NCI-H446 (cell line): ENCODE measurements around the gene FITM1.
A peak's percentile ranks its signal among the peaks of the same experiment; 100 is the strongest.

ENCODE experiments used
- DNase-seq, 2 experiments: peaks; one replicate each; lab custom pipeline; 2025; lab: John Stamatoyannopoulos, UW

Gene FITM1, protein sequence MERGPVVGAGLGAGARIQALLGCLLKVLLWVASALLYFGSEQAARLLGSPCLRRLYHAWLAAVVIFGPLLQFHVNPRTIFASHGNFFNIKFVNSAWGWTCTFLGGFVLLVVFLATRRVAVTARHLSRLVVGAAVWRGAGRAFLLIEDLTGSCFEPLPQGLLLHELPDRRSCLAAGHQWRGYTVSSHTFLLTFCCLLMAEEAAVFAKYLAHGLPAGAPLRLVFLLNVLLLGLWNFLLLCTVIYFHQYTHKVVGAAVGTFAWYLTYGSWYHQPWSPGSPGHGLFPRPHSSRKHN

DNA sequence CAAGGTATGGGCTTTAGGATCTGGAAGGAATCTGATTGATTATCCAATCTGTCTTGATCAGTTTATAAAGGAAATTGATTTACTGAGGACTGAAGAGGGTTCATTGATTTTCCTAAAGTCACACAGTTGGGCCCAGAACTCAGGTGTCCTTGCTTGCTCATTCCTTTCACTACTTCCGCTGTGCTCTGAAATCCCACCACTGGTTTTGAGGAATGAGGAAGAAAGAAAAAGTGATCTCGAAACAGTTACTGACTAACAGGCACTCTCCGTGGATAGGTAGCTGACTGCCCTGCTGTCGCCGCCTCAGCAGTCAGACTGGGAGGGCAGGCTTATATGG lies at the start of gene FITM1:
TSS of gene FITM1 (plus strand) at position 280 of the 337 bp plus-strand sequence. CDS start 905 bp downstream, outside the sequence.
- DNase-seq = no peak

DNA sequence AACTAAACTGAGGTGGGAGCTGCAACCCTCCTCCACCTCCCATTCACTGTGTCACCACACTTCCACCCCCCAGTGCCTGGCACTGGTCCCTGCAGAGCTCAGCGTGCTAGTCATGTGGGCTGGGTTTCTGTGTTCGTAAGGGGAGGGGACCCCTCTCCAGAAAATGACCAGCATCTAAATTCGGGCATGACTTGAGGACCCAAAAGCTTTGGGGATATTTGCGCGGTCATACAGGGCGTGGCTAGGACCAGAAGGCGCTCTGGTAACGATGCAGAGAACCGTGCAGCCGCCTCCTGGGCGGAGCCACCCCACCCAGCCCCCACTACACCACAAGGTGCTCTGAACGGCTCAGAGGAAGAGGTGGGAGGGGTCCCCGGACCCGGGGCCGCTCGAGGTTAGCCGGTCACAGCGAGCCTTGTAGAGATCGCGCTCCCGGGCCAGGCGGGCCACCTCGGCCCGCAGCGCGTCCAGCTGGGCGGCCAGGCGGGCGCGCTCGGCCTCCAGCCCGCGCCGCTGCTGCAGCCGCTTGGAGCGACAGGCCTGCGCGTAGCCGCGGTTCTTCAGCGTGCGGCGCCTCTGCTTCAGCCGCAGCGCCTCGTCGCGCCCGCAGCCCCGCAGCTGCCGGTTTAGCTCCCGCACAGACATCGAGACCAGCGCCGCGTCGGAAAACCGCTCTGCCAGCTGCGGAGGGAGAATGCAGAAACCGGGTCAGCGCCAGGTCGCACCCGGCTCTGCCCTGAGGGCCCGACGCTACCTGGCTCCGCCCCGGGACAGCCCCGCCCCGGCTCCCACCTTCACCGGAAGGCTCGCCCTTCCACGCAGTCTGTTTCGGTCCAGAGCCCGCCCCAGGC lies 49.3 kb upstream of the FITM1 start:
- DNase-seq = peak in 1 of 2 experiments; percentile 40

DNA sequence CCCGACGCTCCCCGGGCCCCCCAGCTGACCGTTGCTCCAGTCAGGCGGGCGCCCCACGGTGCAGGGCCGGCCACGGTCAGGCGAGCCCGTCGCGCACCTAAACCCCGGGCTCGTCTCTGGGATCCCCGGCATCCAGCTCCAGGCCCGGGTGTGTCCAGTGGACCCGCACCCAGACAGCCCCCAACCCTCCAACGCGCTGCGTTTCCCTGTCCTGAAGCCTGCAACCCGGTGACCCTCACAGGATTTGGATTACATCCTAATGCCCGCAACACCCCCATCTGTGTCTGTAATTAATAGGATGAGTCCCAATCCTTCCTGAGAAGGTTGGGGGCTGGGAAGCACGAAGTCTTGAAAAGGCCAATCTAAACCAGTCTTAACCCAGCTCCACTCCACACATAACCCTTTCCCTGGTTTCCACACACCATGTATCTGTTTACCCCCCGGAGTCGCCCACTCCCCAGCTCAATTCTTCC lies 48.7 kb upstream of the FITM1 start:
- DNase-seq = no peak

DNA sequence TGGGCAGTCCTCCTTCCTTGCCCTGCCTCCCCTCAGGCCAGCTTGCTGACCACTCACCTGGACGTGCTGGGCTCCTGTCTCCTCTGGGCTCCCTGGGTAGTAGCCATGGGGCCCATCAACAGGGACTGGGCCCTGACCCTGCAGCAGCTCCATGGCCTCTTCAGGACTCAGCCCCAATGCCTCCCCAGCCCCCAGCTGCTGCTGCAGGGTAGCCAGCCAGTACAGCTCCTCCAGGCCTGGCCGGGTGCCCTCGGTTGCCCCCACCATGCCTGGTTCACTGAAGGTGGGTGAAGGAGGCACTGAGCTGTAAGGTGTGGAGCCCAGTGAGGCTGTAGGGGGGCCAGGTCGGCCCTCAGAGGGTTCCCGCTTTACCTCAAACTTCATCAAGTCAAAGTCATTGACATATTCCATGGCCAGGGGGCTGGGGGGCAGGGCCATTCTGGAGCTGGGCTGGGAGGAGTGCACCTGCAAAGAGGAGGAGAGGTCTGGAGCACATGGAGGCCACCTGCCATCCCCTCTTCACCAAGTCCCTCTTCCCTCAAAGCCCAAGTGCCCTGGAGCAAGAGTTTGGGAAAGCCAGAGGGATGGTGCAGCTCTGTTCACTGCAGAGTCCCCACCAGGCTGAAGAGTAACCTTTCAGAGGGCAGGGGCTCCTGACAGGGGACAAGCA lies 47.9 kb upstream of the FITM1 start:
- DNase-seq = no peak

DNA sequence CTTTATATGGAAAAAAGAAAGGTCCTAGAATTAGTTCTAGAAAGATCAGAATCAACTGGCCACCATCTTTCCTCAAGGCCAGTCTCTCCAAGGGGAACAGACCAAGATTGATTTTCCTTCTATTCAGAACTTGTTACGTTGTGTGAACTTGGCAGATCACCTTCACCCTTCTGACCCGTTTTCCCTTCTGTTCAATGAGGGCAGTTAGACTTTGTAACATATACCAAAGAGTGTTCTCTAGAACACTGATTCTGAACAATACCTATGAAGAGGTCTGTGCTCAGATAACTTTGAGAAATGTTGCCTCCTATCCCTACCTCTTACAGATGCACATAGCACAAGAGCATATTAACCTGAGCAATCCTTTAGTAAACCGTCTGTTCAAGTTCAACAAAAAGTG lies 47.0 kb upstream of the FITM1 start:
- no peak for DNase-seq

DNA sequence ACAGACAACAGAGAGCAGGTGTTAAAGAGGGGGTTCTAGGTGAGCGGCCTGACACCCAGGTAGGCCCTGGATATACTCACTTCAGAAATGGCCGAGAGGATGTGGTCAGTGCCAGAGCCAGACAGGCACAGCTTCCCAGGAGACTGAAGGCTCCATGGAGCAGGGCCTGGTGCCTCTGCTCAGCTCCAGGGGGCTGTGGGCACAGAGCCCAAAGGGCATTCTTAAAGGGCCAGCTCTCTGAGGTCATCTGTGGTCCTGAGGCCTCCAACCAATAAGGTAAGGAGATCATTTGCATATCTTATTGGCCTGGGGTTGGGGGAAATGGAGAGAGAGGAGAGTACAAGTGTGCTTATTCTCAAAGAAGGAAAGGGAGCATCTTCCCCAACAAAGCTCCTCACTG lies 46.0 kb upstream of the FITM1 start:
- DNase-seq = no peak

DNA sequence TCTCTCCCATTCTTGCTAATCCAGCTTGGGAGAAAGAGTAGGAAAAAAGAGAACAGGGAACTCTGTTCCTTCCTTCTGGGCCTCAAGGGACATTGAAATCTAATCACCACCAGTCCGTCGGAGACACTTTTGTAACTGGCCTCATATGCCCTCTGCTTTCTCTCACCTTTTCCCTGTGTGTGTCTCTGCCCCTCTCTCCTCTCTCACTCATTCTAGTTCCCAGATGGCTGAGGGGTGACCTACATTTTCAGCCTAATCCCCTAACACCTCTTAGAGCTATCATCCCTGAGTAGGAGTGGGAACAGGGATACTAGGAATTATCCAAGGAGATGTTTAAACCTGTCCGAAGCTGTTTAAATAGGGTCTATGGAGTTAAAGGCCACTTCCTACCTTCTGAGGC lies 45.2 kb upstream of the FITM1 start:
- DNase-seq = no peak

DNA sequence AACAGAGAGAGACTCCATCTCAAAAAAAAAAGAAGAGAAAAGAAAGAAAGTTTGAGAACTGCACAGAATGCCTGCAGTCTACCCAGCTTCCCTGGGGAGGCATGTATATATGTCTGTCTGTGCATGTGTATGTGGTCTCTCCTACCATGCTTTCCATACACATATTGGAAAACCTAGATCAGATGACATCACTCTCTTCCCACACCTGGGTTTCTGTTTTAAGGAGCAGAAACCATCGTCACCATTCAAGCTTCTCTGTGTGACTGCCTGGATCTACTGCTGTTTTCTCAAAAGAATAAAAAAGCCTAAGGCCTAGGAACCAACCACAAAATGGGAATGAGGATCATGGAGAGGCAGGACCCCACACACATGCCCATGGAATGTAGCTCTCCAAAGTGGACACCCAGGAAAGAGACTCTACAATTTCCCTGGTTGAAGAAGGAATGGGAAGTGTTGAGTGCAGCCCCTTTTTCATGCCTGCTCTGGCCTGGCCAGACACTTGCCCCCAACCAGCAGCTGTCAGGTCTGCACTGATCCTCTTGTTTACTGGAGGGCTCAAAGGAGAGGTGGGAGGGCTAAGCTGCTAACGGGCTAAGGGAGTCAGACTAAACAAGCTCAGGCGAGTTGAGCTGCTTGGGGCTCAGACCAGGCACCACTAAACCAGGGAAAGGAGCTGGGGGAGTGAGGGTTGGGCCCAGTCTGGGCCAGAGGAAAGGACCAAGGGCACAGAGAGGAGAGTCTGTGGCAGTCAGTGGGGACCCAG lies 44.1 kb upstream of the FITM1 start:
- no peak for DNase-seq

DNA sequence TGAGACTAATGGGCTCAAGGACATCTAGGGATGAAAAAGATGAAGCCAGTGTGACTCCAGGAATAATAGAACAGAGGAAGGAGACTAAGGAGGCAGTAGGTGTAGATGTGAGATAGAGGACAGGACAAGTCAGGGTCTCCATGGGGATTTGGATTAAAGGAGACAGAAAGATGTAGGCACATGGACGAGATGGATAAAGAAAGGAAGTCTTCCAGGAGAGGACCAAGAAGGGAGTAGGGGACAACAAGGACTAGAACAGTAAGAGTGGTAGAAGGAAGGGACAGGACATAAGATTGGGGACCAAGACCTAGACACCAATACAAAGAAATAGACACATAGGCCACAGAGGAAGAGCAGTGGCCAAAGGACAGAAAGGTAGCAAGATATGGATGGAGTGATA lies 43.5 kb upstream of the FITM1 start:
- DNase-seq = no peak

DNA sequence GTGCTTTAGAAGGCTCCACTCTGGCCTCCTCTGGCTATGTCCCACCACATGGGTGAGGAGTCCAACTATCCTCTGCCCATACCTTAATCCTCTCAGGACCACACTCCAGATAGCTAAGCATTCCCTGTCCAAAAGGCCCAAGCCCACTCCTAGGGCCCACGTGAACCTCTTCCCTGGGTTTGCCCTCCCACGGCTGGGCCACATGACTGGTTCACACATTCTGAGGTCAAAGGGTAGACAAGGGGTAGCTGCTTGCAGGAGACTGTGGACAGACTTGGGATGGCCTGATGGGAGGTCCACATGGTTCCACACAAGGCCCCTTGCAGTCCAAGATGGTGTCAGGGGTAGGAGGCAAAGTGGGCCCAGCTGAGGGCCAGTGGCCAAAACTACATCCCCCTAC lies 42.4 kb upstream of the FITM1 start:
- DNase-seq = no peak

DNA sequence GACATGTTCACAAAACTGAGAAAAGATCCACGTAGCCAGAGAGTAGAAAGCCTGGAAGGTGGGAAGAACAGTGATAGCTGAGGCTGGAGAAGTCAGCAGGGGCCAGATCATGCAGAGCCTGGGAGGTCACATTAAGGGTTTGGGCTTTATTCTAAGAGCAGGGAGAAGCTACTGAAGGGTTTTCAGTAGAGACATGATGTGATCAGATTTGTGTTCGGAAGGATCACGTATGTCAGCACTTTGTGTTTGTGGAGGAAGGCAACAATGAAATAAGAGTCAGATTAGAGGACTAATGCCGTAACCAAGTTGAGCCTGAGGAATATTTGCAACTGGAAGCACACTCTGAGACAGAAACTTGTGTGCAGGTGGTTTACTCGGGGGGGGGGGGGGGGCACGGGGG lies 40.6 kb upstream of the FITM1 start:
- no peak for DNase-seq

DNA sequence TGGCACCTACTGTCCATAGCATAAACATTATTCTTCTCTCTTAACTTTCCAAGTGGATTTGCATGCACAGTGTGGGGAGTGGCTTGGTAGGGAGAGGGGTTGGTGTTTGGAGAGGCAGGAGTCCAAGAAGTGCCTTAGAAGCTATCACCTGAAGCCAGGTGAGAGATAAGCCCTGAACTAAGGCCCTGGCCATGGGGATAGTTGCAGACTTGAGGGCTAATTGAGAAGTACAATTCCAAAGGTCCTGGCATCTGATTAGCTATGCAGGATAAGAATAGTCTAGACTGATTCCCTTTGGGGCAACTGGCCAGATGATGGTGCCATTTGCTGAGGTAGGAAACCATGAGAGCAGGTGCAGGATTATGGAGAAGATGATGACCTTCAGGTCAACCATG lies 38.4 kb upstream of the FITM1 start:
- no peak for DNase-seq

DNA sequence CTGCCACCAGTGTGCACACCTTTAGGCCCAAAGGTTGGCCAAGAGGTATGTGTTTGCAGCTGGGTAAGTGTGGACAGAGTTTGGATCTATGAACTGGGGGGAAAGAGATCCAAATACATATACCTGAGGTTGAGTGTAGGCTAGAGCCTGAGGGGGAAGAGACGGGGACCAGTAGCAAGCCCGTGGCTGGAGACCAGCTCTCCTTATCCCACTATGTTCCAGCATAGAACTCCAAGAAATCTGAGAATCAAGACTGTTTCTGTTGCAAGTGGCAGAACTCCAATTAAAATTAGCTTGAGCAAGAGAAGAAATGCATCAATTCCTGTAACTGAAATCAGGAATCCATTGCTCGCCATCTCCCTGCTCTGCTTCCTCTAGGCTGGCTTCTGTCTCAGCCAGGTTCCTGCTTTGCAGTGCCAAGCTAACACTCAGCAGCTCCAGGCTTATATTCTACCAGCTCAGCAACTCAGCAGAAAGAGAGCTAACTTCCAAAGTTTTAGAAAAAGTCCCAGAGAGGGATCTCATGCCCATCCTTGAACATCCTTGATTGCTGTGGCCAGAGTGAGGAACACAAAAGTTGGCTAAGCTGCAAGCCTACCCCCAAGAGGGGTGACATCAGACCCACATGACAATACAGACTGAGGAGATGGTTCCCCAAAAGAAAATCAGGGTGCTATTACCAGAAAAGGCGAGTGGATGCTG lies 37.8 kb upstream of the FITM1 start:
- DNase-seq = no peak

DNA sequence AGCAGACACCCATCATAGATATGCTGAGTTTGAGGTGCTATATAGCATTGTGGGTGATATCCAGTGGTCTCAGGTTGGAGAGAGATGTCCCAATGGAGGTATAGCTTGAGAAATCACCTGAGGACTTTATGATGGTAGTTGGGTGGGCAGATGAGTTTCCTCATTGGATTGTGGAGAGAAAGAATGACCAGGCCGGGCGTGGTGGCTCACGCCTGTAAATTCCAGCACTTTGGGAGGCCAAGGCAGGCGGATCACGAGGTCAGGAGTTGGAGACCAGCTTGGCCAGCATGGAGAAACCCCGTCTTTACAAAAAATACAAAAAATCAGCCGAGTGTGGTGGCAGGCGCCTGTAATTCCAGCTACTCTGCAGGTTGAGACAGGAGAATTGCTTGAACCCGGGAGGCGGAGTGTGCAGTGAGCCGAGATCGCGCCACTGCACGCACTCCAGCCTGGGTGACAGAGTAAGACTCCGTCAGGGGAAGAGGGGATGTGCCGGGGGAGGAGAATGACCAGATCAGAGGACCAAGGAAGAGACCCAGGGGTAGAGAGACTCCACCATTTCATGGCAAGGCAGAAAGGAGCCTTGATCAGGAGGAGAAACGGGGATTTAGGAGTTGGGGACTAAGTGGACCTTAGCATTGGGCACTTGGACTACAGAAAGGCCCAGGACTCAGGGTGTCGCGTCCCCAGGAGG lies 37.1 kb upstream of the FITM1 start:
- no peak for DNase-seq

DNA sequence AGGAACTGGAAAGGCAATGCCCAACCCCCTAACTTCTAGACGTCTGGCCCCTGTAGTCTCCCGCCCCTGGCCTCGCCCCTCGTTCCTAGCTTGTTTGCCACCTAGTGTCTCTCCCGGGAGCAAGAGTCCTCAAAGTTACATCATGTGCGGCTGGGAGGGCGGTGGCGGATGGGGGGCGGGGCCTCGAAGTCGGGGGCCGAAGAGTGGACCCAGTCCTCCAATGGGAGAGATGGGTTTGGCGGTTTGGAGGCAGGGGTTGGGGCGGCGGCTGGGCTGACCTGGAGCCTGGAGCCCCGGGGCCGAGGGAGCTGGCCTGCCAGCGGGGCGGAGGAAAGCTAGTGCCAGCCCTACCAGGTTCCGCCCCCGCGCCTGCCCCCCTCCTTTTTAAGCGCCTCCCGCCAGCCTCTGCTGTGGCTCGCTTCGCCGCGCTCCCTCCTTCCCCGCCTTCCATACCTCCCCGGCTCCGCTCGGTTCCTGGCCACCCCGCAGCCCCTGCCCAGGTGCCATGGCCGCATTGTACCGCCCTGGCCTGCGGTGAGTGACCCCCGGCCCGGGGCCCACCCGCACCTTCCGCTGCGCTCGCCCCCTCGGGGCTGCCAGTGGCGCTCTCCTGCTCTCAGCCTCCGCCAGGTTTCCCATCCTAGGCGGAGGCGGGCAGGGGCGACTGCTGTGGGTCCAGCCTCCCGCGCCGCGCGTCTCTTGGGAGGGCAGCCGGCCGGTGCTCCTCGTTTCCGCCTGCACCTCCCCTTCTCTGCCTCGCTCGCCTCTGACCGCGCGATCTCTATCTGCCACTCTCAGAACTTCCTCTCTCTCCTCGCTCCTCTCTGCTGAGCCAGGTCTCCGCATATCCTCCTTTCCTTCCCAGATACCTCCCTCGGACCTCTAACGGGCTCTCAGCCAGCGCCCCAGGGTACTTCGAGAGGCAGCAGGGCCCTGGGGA lies 36.3 kb upstream of the FITM1 start, which contains the start of gene PCK2:
TSS of gene PCK2 (plus strand) at position 411 of the 940 bp plus-strand sequence. CDS start at position 506, 95 bp downstream.
- DNase-seq = peak; percentile 82 to 93

DNA sequence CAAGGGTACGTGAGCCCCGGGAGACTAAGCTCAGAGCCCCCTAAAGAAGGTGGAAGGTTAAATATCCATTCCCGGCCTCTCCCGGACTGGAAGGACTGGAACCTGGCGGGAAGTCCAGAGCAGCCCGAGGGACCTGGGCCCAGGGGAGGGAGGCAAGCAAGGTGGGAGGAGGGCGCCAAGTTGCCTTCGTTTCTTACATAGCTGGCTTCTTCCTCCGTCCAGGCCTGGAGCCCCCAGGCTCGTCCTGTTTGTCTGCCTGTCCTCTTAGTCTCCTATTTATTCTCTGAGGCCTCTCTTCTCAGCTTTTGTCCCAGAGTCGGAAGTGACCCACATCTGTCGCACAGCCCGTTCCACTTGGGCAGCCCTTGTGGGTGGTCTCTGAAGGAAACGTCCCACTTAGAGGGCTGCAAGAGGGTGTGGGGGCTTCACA lies 35.6 kb upstream of the FITM1 start:
- no peak for DNase-seq

DNA sequence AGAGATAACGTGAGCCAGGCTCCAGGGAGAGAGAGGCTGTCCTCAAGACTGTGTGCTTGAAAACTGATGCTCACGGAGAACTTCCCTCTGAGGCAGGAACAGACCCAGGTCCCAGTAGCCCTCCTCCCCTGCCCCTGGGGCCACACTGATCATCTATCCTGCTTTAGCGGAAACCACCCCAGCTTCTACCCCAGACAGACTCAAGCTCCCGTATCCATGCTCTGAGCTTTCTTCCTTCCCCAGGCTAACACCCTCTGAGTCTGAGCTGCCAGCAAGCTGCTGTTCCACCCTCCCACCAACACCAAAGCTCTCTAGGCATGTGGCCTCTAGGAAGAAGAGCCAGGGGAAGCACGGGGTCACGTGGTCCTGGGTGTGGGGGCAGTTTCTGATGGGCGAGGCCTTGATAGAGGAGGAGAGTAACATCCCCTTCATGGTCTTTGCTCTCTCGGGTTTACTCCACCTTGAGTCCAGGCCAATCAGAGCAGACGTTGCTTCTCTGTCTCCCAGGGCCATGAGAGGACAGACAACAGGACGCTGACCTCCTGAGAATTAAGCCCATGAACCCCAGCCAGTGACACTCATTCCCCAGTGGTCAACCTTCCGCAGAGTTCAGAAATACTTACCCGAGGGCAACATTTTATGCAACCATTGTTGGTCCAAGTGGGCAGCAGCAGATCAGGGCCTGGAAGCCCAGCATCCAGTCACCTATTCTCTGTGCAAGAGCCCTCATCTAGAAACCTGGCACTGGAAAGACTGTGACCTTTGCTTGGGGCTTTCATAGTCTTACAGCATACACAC lies 35.0 kb upstream of the FITM1 start:
- DNase-seq = peak; percentile 51 to 63

DNA sequence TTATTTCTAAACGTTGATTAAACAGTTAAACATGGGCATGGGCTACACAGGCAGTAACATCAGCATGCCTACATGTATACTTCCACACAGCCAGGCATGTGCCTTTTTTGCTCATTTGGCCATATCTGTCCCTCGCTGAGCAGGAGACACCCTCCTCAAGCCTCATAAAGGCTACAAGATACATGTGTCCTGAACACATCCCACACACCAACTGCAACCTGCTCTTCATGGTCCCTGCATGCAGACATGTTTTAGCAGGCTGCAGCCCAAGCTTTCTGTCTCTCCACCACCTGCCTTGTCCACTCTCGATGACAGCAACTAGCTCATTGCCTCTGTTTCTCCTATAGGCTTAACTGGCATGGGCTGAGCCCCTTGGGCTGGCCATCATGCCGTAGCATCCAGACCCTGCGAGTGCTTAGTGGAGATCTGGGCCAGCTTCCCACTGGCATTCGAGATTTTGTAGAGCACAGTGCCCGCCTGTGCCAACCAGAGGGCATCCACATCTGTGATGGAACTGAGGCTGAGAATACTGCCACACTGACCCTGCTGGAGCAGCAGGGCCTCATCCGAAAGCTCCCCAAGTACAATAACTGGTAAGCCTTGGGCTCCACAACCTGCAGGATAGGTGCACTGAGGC lies 33.8 kb upstream of the FITM1 start:
- no peak for DNase-seq
